ENCODE measurements around the gene RDH16. TPM values are rescaled to one million over a fixed set of nuclear protein-coding genes. Genes with fewer than 3 reads are reported as not detected.
"Not testable (repeated sequence)": the region's sequence is repeated elsewhere in the genome, so short reads cannot be mapped to it uniquely, and the experiment has no call there.

The RDH16 gene
- total and polyA plus RNA-seq, 2 donors (not counting 3 experiments of a cell fraction or from before 2014, with no cell fraction given) = 0.08 to 0.29 TPM

- intact Hi-C loops (cut with micrococcal nuclease); H3K4me1 ChIP-seq (ENCODE audit: control insufficient read depth, extremely low read depth, insufficient read depth, low read length); H3K27me3 ChIP-seq (ENCODE audit: control insufficient read depth in 2 of 2, insufficient read depth in 2 of 2, low read length in 2 of 2); H3K4me3 ChIP-seq (replicated peaks in 1 of 3; ENCODE audit: insufficient read depth in 1 of 3, low read depth in 1 of 3, low read length in 3 of 3); CTCF ChIA-PET; FAIRE-seq; H3K36me3 ChIP-seq (ENCODE audit: control insufficient read depth in 2 of 2, extremely low read depth in 1 of 2, insufficient read depth in 2 of 2, low read length in 2 of 2); H2AFZ ChIP-seq (ENCODE audit: low read depth, low read length); H3K79me2 ChIP-seq (ENCODE audit: control insufficient read depth, insufficient read depth, low read length); H3K9ac ChIP-seq (replicated peaks; ENCODE audit: extremely low read depth, insufficient read depth, low read length); H4K20me1 ChIP-seq (replicated peaks; ENCODE audit: control insufficient read depth, extremely low read depth, insufficient read depth, low read length); dilution Hi-C loops (cut with MboI; ENCODE audit: extremely low pct_ligation_motif_present, low sequenced_read_pairs); DNase-seq (ENCODE audit: low read depth, low spot score); POLR2A ChIA-PET; BruUV-seq (replicated peaks); H3K9me1 ChIP-seq (replicated peaks; ENCODE audit: control insufficient read depth, extremely low read depth, insufficient read depth, low read length); H3K9me3 ChIP-seq (replicated peaks; ENCODE audit: control insufficient read depth, insufficient read depth, low read length); H3K4me2 ChIP-seq (ENCODE audit: insufficient read depth, low read length); H3K27ac ChIP-seq (ENCODE audit: insufficient read depth, low read depth, low read length): not testable (repeated sequence)
These were observed 11.5 kb upstream of the RDH16 start for GRCh38 chr12:56968910-56969309.

GRCh38 chr12:56965997-56966642, 8.7 kb upstream of the RDH16 start:
- BruUV-seq (replicated peaks); CTCF ChIA-PET; H2AFZ ChIP-seq (ENCODE audit: low read depth, low read length); H3K9me3 ChIP-seq (replicated peaks; ENCODE audit: control insufficient read depth, insufficient read depth, low read length); H3K36me3 ChIP-seq (ENCODE audit: control insufficient read depth in 2 of 2, extremely low read depth in 1 of 2, insufficient read depth in 2 of 2, low read length in 2 of 2); H4K20me1 ChIP-seq (replicated peaks; ENCODE audit: control insufficient read depth, extremely low read depth, insufficient read depth, low read length); H3K9me1 ChIP-seq (replicated peaks; ENCODE audit: control insufficient read depth, extremely low read depth, insufficient read depth, low read length); H3K9ac ChIP-seq (replicated peaks; ENCODE audit: extremely low read depth, insufficient read depth, low read length); FAIRE-seq; H3K27ac ChIP-seq (ENCODE audit: insufficient read depth, low read depth, low read length); H3K4me1 ChIP-seq (ENCODE audit: control insufficient read depth, extremely low read depth, insufficient read depth, low read length); dilution Hi-C loops (cut with MboI; ENCODE audit: extremely low pct_ligation_motif_present, low sequenced_read_pairs); intact Hi-C loops (cut with micrococcal nuclease); POLR2A ChIA-PET; H3K79me2 ChIP-seq (ENCODE audit: control insufficient read depth, insufficient read depth, low read length); H3K4me3 ChIP-seq (replicated peaks in 1 of 3; ENCODE audit: insufficient read depth in 1 of 3, low read depth in 1 of 3, low read length in 3 of 3); DNase-seq (ENCODE audit: low read depth, low spot score); H3K27me3 ChIP-seq (ENCODE audit: control insufficient read depth in 2 of 2, insufficient read depth in 2 of 2, low read length in 2 of 2); H3K4me2 ChIP-seq (ENCODE audit: insufficient read depth, low read length): not testable (repeated sequence)

- H3K9me1 ChIP-seq (replicated peaks; ENCODE audit: control insufficient read depth, extremely low read depth, insufficient read depth, low read length); intact Hi-C loops (cut with micrococcal nuclease); H3K9ac ChIP-seq (replicated peaks; ENCODE audit: extremely low read depth, insufficient read depth, low read length); H3K9me3 ChIP-seq (replicated peaks; ENCODE audit: control insufficient read depth, insufficient read depth, low read length); DNase-seq (ENCODE audit: low read depth, low spot score); H3K36me3 ChIP-seq (ENCODE audit: control insufficient read depth in 2 of 2, extremely low read depth in 1 of 2, insufficient read depth in 2 of 2, low read length in 2 of 2); H3K27ac ChIP-seq (ENCODE audit: insufficient read depth, low read depth, low read length); H3K4me2 ChIP-seq (ENCODE audit: insufficient read depth, low read length); H3K79me2 ChIP-seq (ENCODE audit: control insufficient read depth, insufficient read depth, low read length); H3K4me1 ChIP-seq (ENCODE audit: control insufficient read depth, extremely low read depth, insufficient read depth, low read length); H3K27me3 ChIP-seq (ENCODE audit: control insufficient read depth in 2 of 2, insufficient read depth in 2 of 2, low read length in 2 of 2); BruUV-seq (replicated peaks); CTCF ChIA-PET; H2AFZ ChIP-seq (ENCODE audit: low read depth, low read length); POLR2A ChIA-PET; dilution Hi-C loops (cut with MboI; ENCODE audit: extremely low pct_ligation_motif_present, low sequenced_read_pairs); FAIRE-seq; H4K20me1 ChIP-seq (replicated peaks; ENCODE audit: control insufficient read depth, extremely low read depth, insufficient read depth, low read length); H3K4me3 ChIP-seq (replicated peaks in 1 of 3; ENCODE audit: insufficient read depth in 1 of 3, low read depth in 1 of 3, low read length in 3 of 3): not testable (repeated sequence)
These were observed 7.7 kb upstream of the RDH16 start for GRCh38 chr12:56965124-56965523.

- BruUV-seq (replicated peaks); CTCF ChIA-PET; intact Hi-C loops (cut with micrococcal nuclease); DNase-seq (ENCODE audit: low read depth, low spot score); H3K4me2 ChIP-seq (ENCODE audit: insufficient read depth, low read length); FAIRE-seq; H3K9ac ChIP-seq (replicated peaks; ENCODE audit: extremely low read depth, insufficient read depth, low read length); H2AFZ ChIP-seq (ENCODE audit: low read depth, low read length); H3K9me3 ChIP-seq (replicated peaks; ENCODE audit: control insufficient read depth, insufficient read depth, low read length); H4K20me1 ChIP-seq (replicated peaks; ENCODE audit: control insufficient read depth, extremely low read depth, insufficient read depth, low read length); H3K27me3 ChIP-seq (ENCODE audit: control insufficient read depth in 2 of 2, insufficient read depth in 2 of 2, low read length in 2 of 2); H3K9me1 ChIP-seq (replicated peaks; ENCODE audit: control insufficient read depth, extremely low read depth, insufficient read depth, low read length); H3K4me3 ChIP-seq (replicated peaks in 1 of 3; ENCODE audit: insufficient read depth in 1 of 3, low read depth in 1 of 3, low read length in 3 of 3); H3K4me1 ChIP-seq (ENCODE audit: control insufficient read depth, extremely low read depth, insufficient read depth, low read length); POLR2A ChIA-PET; dilution Hi-C loops (cut with MboI; ENCODE audit: extremely low pct_ligation_motif_present, low sequenced_read_pairs); H3K27ac ChIP-seq (ENCODE audit: insufficient read depth, low read depth, low read length); H3K36me3 ChIP-seq (ENCODE audit: control insufficient read depth in 2 of 2, extremely low read depth in 1 of 2, insufficient read depth in 2 of 2, low read length in 2 of 2); H3K79me2 ChIP-seq (ENCODE audit: control insufficient read depth, insufficient read depth, low read length): not testable (repeated sequence)
These were observed 6.1 kb upstream of the RDH16 start for GRCh38 chr12:56963557-56963956.
